Activated T-cell treated with anti-CD3 and anti-CD28 coated beads for 24 hours (primary cell): ENCODE measurements around the gene ZFP69B.

Source experiments
- DNase-seq: peaks from one replicate; pipeline ENCODE4 v3.0.0-alpha.2; 2020; ENCODE audit warnings: low read depth

ZFP69B gene

DNA sequence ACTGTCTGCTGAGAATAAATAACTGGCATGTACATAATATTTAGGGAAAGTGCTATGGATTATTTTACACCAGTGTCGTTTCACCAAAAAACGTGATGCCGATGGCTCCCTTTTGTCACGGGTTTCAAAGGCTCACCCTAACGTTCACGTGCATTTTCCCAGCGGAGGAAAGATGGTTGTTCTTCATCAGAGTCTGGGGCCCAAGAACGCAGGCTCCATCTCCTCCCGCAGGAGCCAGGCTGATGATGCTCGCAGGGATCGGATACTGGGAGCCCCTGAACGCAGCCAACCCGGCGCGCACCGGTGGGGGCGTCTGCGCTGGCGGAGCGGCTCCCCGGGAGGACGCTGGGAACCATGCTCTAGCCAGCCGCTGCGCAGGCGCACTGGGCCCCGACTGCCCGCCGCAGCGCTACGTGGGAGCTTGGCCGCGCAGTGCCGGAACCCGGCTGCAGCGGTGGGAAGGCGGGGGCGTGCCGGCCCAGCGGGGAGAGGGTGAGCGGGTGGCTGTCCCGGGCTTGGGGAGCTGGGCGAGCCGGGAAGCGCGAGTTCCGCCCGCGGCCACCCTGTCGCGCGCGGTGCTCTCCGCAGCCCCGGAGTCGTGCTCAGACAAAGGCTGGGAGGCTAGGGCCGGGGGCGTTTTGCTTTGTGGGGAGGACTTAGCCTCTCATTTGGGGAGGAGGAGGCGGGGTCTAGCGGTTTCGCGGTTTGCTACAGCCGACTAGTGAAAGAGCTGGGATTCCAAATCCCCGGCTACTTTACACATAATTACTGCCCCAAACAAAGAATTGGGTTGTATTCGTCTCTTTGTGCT, at the start of gene ZFP69B:
TSS of gene ZFP69B (plus strand) at position 793 of the 811 bp plus-strand sequence. CDS start 486 bp downstream, outside the sequence.
- DNase-seq: peak; percentile 84

DNA sequence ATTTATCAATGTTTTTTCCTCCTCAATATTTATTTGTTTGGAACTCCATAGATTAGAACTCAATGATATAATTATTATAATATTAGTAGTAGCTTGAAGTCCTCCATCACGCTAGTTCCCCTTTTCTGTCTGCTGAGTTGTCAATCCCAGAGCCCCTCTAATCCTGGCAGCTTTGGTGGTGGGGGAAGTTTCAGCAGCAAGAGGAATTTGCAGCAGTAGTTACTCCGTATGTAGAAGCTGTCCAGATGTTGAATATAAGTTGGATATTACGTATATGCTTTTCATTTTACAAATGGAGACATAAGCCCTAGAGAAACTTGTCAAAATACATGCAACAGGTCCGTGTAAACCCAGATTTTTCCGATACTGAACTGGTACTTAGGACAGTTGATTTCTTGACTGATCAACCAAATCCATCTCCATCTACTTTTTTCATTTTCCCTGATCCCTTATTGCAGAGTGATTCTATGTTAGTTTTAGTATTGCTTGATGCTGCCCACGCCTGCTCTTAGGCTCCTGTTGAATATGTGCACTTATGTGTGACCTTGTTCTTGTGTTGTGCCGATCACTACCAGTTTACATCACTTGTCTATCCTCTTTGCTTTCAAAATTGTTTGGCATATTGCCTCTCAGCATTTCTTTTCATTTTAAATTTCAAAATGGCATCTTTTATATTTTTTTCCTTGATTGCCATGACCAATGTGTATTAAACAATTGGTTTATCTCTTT, 48.6 kb upstream of the ZFP69B start:
- no peak for DNase-seq

DNA sequence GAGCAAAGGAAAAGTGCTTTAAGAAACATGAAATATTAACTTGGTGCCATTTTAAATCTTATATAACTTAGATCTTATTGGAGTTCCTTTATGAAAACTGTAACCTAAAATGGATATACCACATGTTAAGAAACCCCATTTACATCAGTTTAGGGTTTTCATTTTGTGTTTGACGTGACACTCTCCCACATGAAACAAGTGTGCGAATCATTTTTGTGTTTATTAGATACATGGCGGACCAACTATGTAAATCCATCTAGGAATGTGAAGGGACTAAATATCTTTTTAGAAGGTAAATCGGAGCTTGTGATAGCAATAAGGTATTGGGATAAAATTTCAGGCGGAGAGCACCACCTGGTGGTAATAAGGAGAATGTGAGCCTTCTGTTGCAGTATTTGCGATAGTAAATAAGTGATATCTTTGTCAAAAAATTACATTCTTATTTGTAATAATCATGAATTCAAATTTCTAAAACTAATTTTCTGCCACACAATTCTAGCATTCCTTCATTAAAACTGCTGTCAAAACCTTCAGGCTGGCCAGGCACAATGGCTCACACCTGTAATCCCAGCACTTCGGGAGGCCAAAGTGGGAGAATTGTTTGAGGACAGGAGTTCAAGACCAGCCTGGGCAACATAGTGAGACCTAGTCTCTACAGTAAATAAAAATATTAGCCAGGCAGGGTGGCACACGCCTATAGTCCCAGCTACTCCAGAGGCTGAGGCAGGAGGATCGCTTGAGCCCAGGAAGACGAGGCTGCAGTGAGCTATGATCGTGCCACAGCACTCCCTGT, 45.4 kb upstream of the ZFP69B start:
- DNase-seq: no peak

- DNase-seq: no peak
Measured at GRCh38 chr1:40405812-40406211, 44.5 kb upstream of the ZFP69B start.

DNA sequence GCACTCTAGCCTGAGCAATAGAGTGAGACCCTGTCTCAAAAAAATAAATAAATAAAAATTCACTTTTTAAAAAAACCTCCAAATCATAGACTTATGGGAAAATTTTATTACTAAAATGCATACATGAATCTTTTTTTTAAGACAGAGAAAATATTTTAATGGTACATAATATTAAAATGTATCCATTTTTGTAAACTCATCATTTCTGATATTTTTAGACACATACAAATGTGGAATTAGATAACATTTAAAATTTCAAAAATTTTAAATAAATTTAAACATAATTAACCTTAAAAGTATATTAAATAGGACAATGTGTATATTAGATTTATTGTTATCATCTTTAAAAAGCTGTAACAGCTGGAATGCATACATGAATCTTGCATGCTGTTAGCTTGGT, 42.8 kb upstream of the ZFP69B start:
- no peak for DNase-seq

DNA sequence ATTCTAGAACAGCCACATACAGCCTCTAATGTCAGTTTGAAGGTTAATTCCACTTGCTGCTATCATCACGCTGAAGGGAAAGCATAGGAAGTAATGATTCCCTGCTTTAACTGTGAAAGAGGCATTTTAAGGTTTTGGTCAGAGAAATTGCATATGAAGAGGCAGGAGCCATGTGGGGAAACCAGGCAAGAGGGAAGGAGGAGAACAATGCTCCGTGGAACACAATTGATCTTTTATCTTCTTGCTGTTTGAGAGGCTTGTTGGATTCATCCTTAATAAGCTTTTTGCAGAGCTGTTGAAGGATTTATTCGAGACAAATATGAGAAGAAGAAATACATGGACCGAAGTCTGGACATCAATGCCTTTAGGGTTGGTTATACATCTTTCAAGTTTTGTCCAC, 40.8 kb upstream of the ZFP69B start:
- DNase-seq: no peak

DNA sequence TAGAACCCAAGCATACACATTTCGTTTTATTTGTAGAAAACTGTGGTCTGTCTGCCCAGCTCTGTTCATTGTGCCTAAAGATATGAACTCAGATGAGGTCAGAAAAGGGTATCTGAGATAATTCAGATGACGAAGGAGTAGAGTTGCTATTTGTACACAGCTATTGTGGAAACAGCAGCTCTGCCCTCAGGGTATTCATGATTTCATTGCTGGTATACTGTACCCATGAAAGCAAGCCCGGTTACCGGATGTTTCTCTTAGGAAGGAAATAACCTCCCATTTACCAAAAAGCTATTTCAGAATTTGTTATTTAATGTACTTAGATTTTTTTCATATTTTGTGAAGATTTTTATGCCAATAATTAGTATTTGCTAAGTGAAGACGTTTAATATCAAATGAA, 39.0 kb upstream of the ZFP69B start:
- no peak for DNase-seq

DNA sequence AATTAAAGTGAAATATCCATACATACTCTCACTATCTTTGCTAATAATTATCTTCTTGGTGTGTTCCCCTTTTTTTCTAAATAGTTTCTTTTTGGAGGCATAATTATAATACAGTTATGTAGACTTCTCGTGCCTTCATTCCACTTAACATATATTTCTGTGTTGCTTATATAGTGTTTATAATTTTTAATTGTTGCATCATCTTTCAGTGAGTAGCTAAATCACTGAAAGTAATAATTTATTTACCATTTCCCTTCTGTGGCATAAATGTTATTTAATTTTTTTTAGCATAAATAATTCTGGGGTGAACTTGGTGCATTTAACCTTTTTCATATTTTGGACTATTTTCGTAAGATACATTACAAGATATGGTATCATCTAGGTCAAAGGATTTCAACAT, 38.4 kb upstream of the ZFP69B start:
- no peak for DNase-seq

DNA sequence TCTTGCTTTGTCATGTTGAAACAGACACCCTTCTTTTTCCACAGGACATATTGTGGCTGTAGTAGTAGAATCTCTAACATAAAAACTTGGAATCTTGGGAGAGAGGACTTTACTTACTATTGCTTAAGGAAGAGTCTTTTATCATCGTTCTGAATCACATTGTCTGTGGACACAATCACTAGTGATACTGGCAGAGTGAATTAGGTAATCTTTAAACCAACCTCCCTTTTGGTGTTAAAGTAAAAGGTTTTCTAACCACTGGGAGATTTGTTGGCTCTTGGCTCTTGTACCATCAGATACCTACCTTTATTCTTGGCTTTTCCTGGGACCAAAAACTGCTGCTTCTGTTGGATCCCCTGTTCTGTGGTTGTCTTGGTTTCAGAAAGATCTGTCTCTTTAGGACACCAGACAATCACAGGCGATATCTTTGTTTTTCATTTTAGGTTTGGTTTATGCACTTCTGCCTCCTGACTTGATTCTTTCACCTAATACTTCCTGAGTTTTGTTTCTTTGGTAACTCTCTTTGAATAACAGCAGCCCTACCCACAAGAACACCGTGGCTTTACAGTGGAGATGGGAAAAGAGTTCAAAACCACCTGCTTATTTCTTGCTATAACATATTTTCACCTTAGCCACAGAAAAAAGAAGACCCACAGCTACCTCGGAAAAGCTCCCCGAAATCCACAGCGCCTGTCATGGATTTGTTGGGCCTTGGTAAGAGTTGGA, 36.6 kb upstream of the ZFP69B start:
- DNase-seq: no peak

DNA sequence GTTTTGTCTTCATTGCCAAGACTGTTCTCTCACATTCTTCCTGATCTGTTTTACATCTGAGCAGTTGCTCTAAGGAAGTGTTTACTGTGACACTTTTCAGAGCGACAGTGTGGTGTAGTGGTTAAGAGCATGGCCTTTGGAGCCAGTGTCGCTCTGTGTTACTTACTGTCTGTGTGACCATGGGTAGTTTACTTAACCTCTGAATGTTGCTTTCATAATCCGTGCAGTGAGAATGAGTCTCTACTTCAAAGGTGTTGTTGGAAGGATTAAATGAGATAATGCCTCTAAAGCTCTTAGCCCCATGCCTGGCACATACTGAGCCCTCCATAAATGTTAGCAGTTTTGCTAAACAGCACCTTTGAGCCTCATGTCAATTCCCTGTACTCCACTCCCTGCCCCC, 35.9 kb upstream of the ZFP69B start:
- DNase-seq: no peak

- no peak for DNase-seq
Measured at GRCh38 chr1:40416709-40417108, 33.6 kb upstream of the ZFP69B start.

DNA sequence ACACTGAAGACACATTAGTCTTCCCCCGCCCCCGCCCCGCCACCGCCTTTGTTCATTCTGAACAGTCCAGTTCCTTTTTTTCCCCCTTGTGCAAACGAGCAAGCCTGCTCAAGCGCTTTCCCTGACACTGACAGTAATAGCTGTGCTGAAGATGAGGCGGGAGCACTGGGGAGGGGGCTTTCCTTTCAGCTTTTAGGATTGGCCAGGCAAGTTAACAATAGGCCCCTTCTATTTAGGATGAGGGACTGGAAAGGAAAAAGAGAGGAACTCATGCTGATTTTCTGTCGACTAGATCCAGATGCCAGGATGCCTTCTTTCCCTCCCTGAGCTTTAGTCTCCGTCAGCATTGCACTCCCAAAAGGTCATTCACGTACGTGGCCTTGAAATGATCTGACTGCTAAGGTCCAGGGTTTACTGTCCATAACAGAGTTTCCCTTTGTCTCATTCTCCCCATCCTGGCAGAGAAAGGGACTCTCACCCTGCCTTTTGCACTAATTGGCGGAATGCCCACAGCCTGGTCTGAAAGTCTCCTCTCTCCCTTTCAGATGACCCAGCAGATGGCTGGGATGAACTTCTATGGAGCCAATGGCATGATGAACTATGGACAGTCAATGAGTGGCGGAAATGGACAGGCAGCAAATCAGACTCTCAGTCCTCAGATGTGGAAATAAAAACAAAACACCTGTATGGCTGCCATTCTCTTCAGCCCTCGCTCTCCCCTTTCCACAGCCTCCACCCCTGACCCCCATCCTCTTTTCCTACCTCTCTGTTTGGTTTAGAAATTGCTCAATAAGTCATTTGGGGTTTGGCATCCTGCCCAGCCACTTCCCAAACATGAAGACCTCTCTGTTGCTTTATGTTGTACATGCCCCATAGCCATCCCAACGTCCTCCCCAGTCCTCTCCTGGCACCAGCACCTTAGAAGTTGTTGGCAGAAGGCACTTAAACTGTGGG, 28.6 kb upstream of the ZFP69B start:
- no peak for DNase-seq

GRCh38 chr1:40422630-40423263, 27.5 kb upstream of the ZFP69B start:
- no peak for DNase-seq

DNA sequence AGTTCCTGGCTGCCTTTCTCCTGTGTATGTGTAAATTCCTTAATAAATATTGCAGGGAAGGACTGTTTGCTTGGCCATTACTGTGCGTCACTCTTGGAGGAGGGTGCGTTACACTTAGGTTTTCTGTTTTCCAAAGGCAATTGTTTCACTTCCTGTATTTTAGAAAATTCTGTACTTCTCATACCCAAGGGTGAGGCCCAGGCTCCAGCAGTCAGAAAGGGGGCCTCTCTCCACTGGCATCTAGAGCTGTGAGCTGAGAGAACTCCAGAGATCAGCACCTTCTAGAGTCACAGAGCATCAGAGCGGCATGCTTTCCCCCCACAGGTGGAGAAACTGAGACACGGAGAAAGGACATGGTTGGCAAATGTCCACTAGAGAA, 27.0 kb upstream of the ZFP69B start:
- DNase-seq: no peak

- no peak for DNase-seq
Measured at GRCh38 chr1:40423951-40424618, 26.2 kb upstream of the ZFP69B start.

DNA sequence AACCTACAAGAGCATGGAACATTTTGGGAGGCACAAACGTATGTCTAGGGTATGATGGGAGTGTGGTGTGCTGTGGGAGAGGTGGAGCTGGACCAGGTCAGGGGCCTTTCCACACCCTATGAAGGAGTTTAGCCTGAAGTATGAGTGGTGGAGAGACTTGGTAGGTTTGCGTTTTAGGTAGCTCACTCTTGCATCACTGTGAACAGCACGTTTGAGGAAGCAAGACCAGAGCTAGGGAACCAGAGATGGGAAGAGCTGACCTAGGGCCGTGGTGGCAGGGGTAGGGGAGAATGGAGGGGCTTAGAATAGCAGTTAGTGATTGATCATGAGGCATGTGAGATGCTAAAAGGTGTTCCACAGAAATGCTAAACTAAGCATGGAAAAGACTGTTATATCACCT, 25.1 kb upstream of the ZFP69B start:
- DNase-seq: no peak

- no peak for DNase-seq
Measured at GRCh38 chr1:40431385-40431784, 18.9 kb upstream of the ZFP69B start.

DNA sequence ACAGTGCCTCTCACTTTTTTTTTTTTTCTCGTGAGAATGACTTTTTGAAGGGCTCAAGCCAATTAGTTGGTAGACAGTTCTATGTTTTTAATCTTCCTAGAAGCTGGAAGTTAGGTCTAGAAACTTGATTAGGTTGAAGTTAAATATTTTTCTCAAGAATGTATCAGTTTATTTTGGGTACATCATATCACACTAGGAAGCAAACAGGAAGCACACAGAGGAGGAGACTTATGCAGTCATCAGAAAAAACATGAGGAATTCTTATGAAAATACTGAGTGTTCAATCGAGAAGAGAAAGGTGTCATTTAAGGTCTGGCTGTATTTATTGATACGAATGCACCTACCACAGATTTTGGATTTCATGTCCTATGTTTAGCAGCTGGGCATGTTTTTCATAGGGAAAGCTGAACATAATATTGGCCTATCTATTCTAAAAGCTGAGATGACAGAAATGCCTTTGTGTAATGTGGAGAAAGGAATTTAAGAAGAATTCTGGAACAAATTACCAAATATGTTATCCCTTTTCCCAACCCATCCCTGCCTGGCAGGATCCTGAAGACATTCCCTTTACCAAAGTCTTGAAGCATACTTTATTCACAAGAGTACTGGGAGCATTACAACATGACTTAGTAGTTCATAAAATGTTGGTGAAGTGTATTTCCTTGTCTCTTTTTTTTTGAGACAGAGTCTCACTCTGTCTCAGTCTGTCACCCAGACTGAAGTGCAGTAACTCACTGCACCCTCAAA, 17.5 kb upstream of the ZFP69B start:
- no peak for DNase-seq

GRCh38 chr1:40435471-40435870, 14.8 kb upstream of the ZFP69B start:
- no peak for DNase-seq
